WTC11 (cell line): ENCODE data around the gene POLDIP2. TPM values are rescaled to one million over a fixed set of nuclear protein-coding genes. Genes with fewer than 3 reads are reported as not detected.

Source experiments
- ATAC-seq: fragments of 200-7000 bp; cut with Tn5 transposase; 2 replicates; pipeline ENCODE4 v1.10.0; 2021; ENCODE audit warnings: mild to moderate bottlenecking, moderate library complexity
- CTCF ChIA-PET: fragments of 300-600 bp; sonication (Branson Sonifier 250); formaldehyde crosslinking; loops from one replicate; lab custom pipeline; 2021; ENCODE audit warnings: antibody characterized with exemption; lab: Charles Lee
- POLR2A ChIA-PET: fragments of 350-600 bp; sonication (Branson Sonifier 250); formaldehyde crosslinking; loops from one replicate; lab custom pipeline; 2021; ENCODE audit warnings: antibody characterized with exemption; lab: Charles Lee
- DNase-seq: peaks from one replicate; pipeline ENCODE4 v3.0.0; 2021; ENCODE audit warnings: low spot score
- H3K27ac Mint-ChIP-seq: 2 replicates; pipeline ENCODE4 v1.8.0; 2021; ENCODE audit warnings: mixed read lengths
- H3K27me3 Mint-ChIP-seq: 2 replicates; pipeline ENCODE4 v1.8.0; 2021; ENCODE audit warnings: low read depth, mild to moderate bottlenecking, moderate library complexity, mixed read lengths
- H3K36me3 Mint-ChIP-seq: 2 replicates; pipeline ENCODE4 v1.8.0; 2021; ENCODE audit warnings: mixed read lengths
- H3K4me1 Mint-ChIP-seq: 2 replicates; pipeline ENCODE4 v1.8.0; 2022; ENCODE audit warnings: mixed read lengths
- H3K4me3 Mint-ChIP-seq: 2 replicates; pipeline ENCODE4 v1.8.0; 2021; ENCODE audit warnings: mild to moderate bottlenecking, moderate library complexity, mixed read lengths
- H3K9me3 Mint-ChIP-seq: 2 replicates; pipeline ENCODE4 v1.8.0; 2021; ENCODE audit warnings: mixed read lengths
- ATF1 ChIP-seq: sonication (generic); formaldehyde crosslinking; IDR thresholded peaks from 2 replicates; pipeline ENCODE4 v1.8.1; 2023; ENCODE audit warnings: mild to moderate bottlenecking, moderate library complexity, missing genetic modification reagents
- CREB1 ChIP-seq: sonication (generic); formaldehyde crosslinking; IDR thresholded peaks from 2 replicates; pipeline ENCODE4 v1.8.0; 2023; ENCODE audit warnings: mild to moderate bottlenecking, missing genetic modification reagents
- ETV6 ChIP-seq: sonication (generic); formaldehyde crosslinking; IDR thresholded peaks from 2 replicates; pipeline ENCODE4 v1.8.1; 2022; ENCODE audit warnings: mild to moderate bottlenecking, missing genetic modification reagents
- FOXK1 ChIP-seq: sonication (generic); formaldehyde crosslinking; IDR thresholded peaks from 2 replicates; pipeline ENCODE4 v1.8.0; 2022; ENCODE audit warnings: mild to moderate bottlenecking, moderate library complexity, missing genetic modification reagents
- GABPB1 ChIP-seq: sonication (generic); formaldehyde crosslinking; IDR thresholded peaks from 2 replicates; pipeline ENCODE4 v1.8.1; 2023; ENCODE audit warnings: mild to moderate bottlenecking, missing genetic modification reagents
- HMGA2 ChIP-seq: fragments of 250-450 bp; sonication (Bioruptor Pico); IDR thresholded peaks from 2 replicates; pipeline ENCODE4 v1.4.0; 2021; ENCODE audit warnings: mild to moderate bottlenecking, moderate library complexity
- IRF2 ChIP-seq: sonication (generic); formaldehyde crosslinking; IDR thresholded peaks from 2 replicates; pipeline ENCODE4 v1.8.0; 2022; ENCODE audit warnings: low read depth, missing genetic modification reagents, borderline replicate concordance
- JUN ChIP-seq: sonication (generic); formaldehyde crosslinking; IDR thresholded peaks from 2 replicates; pipeline ENCODE4 v1.8.0; 2023; ENCODE audit warnings: mild to moderate bottlenecking, missing genetic modification reagents
- MYBL2 ChIP-seq: sonication (generic); formaldehyde crosslinking; IDR thresholded peaks from 2 replicates; pipeline ENCODE4 v1.8.1; 2023; ENCODE audit warnings: mild to moderate bottlenecking, moderate library complexity, missing genetic modification reagents
- NFE2L1 ChIP-seq: sonication (generic); formaldehyde crosslinking; IDR thresholded peaks from 2 replicates; pipeline ENCODE4 v1.8.1; 2023; ENCODE audit warnings: missing genetic modification reagents
- NR1H2 ChIP-seq: sonication (generic); formaldehyde crosslinking; IDR thresholded peaks from 2 replicates; pipeline ENCODE4 v1.9.0; 2021; ENCODE audit warnings: mild to moderate bottlenecking, moderate library complexity, missing genetic modification reagents
- NR2C2 ChIP-seq: sonication (generic); formaldehyde crosslinking; IDR thresholded peaks from 2 replicates; pipeline ENCODE4 v1.8.0; 2022; ENCODE audit warnings: mild to moderate bottlenecking, missing genetic modification reagents
- NR3C1 ChIP-seq: sonication (generic); formaldehyde crosslinking; conservative IDR thresholded peaks from 2 replicates; pipeline ENCODE4 v1.8.1; 2023; ENCODE audit warnings: low read depth, mild to moderate bottlenecking, missing genetic modification reagents
- TEAD1 ChIP-seq: sonication (generic); formaldehyde crosslinking; IDR thresholded peaks from 2 replicates; pipeline ENCODE4 v1.8.0; 2022; ENCODE audit warnings: mild to moderate bottlenecking, missing genetic modification reagents
- TEAD4 ChIP-seq: sonication (generic); formaldehyde crosslinking; IDR thresholded peaks from 2 replicates; pipeline ENCODE4 v1.8.0; 2022; ENCODE audit warnings: mild to moderate bottlenecking, missing genetic modification reagents
- ZNF138 ChIP-seq: sonication (generic); formaldehyde crosslinking; conservative IDR thresholded peaks from 2 replicates; pipeline ENCODE4 v1.8.1; 2022; ENCODE audit warnings: mild to moderate bottlenecking, moderate library complexity, missing genetic modification reagents
- total RNA-seq: library from RNA; stranded (reverse); gene quantifications from 3 replicates; pipeline ENCODE4 v1.2.3, GENCODE V29; 2021
- TF ChIP-seq, protein P1 (sequence below): fragments of 250-450 bp; sonication (Bioruptor Pico); IDR thresholded peaks from 2 replicates; pipeline ENCODE4 v1.9.0; 2021; ENCODE audit warnings: mild to moderate bottlenecking
- TF ChIP-seq, protein P2 (sequence below): sonication (generic); formaldehyde crosslinking; conservative IDR thresholded peaks from 2 replicates; pipeline ENCODE4 v1.8.1; 2023; ENCODE audit warnings: mild to moderate bottlenecking, low read depth, missing genetic modification reagents, moderate library complexity
- TF ChIP-seq, protein P3 (sequence below): sonication (generic); formaldehyde crosslinking; IDR thresholded peaks from 2 replicates; pipeline ENCODE4 v1.8.0; 2023; ENCODE audit warnings: missing genetic modification reagents, mild to moderate bottlenecking, borderline replicate concordance
- TF ChIP-seq, protein P4 (sequence below): sonication (generic); formaldehyde crosslinking; IDR thresholded peaks from 2 replicates; pipeline ENCODE4 v1.8.0; 2022; ENCODE audit warnings: mild to moderate bottlenecking, missing genetic modification reagents
- TF ChIP-seq, protein P5 (sequence below): sonication (generic); formaldehyde crosslinking; IDR thresholded peaks from 2 replicates; pipeline ENCODE4 v1.8.0; 2022; ENCODE audit warnings: mild to moderate bottlenecking, missing genetic modification reagents

Gene POLDIP2
- total RNA-seq, 1 experiment from 2014 or later = 85.4 TPM

DNA sequence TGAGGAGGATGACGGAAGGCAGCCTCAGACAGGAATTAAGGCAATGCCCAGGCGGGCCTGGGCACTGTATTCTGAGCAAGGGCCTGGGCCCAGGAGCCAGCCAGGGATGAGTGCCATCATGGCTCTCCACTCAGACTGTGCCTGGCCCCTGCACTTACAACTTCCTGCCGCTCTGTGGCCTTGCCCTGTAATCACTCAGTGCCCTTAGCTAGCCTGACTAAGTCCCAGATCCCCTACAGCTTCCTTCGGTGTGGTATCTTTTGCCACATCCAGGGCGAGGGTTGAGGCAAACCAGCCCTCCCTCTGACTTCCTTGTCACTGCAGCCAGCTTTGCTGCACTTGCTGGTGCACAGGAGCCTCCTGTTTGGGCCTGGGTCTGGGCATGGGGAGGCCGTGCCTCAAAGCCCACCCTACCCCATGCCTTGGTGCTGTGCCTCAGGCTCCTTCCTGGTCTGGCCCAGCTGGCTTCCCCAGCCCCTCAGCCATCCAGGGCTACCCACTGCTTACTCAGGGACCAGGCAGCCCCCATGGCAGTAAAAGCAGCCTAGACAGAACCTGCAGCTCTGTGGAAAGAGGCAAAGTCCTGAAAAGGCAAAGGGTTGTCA lies 39.4 kb upstream of the POLDIP2 start (continued):
- TF ChIP-seq CREB1 (CRISPR knock-in tag) = no peak
- TF ChIP-seq, all 79 proteins: peak for 0

DNA sequence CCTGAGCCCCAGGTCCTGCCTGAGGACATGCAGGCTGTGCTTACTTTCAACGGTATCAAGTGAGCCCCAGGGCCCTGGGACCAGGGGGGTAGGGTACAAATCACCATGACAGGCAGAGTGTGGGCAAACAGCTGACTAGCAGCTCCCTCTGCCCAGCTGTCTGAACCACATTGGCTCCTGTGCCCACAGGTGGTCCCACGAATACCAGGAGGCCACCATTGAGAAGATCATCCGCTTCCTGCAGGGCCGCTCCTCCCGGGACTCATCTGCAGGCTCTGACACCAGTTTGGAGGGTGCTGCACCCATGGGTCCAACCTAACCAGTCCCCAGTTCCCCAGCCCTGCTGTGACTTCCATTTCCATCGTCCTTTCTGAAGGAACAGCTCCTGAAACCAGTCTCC lies 38.6 kb upstream of the POLDIP2 start:
- Mint-ChIP-seq H3K4me1 (peaks cover 9% of the 10 kb centered on the region), H3K36me3 (peaks cover 9% of the 10 kb centered on the region; the same call in 1 of the 2 replicates), H3K4me3 (no peak overlapping the region), H3K27ac (no peak overlapping the region), H3K27me3 (peaks cover 10% of the 10 kb centered on the region), H3K9me3 (no peaks in the 10 kb centered on the region)
- POLR2A ChIA-PET = no interaction called here
- TF ChIP-seq GABPB1 (no peak), NR3C1 (no peak), JUN (CRISPR knock-in tag) (no peak), MYBL2 (CRISPR knock-in tag) (no peak), NR2C2 (no peak), TEAD1 (CRISPR knock-in tag) (no peak), ETV6 (CRISPR knock-in tag) (no peak), TEAD4 (CRISPR knock-in tag) (no peak), HMGA2 (no peak), NR1H2 (CRISPR knock-in tag) (no peak), NFE2L1 (CRISPR knock-in tag) (no peak), FOXK1 (no peak), IRF2 (CRISPR knock-in tag) (no peak), ZNF138 (CRISPR knock-in tag) (no peak), ATF1 (no peak)
- TF ChIP-seq, protein P1, sequence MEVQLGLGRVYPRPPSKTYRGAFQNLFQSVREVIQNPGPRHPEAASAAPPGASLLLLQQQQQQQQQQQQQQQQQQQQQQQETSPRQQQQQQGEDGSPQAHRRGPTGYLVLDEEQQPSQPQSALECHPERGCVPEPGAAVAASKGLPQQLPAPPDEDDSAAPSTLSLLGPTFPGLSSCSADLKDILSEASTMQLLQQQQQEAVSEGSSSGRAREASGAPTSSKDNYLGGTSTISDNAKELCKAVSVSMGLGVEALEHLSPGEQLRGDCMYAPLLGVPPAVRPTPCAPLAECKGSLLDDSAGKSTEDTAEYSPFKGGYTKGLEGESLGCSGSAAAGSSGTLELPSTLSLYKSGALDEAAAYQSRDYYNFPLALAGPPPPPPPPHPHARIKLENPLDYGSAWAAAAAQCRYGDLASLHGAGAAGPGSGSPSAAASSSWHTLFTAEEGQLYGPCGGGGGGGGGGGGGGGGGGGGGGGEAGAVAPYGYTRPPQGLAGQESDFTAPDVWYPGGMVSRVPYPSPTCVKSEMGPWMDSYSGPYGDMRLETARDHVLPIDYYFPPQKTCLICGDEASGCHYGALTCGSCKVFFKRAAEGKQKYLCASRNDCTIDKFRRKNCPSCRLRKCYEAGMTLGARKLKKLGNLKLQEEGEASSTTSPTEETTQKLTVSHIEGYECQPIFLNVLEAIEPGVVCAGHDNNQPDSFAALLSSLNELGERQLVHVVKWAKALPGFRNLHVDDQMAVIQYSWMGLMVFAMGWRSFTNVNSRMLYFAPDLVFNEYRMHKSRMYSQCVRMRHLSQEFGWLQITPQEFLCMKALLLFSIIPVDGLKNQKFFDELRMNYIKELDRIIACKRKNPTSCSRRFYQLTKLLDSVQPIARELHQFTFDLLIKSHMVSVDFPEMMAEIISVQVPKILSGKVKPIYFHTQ (CRISPR knock-in tag) = no peak
- TF ChIP-seq, protein P2, sequence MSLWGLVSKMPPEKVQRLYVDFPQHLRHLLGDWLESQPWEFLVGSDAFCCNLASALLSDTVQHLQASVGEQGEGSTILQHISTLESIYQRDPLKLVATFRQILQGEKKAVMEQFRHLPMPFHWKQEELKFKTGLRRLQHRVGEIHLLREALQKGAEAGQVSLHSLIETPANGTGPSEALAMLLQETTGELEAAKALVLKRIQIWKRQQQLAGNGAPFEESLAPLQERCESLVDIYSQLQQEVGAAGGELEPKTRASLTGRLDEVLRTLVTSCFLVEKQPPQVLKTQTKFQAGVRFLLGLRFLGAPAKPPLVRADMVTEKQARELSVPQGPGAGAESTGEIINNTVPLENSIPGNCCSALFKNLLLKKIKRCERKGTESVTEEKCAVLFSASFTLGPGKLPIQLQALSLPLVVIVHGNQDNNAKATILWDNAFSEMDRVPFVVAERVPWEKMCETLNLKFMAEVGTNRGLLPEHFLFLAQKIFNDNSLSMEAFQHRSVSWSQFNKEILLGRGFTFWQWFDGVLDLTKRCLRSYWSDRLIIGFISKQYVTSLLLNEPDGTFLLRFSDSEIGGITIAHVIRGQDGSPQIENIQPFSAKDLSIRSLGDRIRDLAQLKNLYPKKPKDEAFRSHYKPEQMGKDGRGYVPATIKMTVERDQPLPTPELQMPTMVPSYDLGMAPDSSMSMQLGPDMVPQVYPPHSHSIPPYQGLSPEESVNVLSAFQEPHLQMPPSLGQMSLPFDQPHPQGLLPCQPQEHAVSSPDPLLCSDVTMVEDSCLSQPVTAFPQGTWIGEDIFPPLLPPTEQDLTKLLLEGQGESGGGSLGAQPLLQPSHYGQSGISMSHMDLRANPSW (CRISPR knock-in tag) = no peak
- TF ChIP-seq, protein P3, sequence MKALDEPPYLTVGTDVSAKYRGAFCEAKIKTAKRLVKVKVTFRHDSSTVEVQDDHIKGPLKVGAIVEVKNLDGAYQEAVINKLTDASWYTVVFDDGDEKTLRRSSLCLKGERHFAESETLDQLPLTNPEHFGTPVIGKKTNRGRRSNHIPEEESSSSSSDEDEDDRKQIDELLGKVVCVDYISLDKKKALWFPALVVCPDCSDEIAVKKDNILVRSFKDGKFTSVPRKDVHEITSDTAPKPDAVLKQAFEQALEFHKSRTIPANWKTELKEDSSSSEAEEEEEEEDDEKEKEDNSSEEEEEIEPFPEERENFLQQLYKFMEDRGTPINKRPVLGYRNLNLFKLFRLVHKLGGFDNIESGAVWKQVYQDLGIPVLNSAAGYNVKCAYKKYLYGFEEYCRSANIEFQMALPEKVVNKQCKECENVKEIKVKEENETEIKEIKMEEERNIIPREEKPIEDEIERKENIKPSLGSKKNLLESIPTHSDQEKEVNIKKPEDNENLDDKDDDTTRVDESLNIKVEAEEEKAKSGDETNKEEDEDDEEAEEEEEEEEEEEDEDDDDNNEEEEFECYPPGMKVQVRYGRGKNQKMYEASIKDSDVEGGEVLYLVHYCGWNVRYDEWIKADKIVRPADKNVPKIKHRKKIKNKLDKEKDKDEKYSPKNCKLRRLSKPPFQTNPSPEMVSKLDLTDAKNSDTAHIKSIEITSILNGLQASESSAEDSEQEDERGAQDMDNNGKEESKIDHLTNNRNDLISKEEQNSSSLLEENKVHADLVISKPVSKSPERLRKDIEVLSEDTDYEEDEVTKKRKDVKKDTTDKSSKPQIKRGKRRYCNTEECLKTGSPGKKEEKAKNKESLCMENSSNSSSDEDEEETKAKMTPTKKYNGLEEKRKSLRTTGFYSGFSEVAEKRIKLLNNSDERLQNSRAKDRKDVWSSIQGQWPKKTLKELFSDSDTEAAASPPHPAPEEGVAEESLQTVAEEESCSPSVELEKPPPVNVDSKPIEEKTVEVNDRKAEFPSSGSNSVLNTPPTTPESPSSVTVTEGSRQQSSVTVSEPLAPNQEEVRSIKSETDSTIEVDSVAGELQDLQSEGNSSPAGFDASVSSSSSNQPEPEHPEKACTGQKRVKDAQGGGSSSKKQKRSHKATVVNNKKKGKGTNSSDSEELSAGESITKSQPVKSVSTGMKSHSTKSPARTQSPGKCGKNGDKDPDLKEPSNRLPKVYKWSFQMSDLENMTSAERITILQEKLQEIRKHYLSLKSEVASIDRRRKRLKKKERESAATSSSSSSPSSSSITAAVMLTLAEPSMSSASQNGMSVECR (CRISPR knock-in tag) = no peak
- TF ChIP-seq, protein P4, sequence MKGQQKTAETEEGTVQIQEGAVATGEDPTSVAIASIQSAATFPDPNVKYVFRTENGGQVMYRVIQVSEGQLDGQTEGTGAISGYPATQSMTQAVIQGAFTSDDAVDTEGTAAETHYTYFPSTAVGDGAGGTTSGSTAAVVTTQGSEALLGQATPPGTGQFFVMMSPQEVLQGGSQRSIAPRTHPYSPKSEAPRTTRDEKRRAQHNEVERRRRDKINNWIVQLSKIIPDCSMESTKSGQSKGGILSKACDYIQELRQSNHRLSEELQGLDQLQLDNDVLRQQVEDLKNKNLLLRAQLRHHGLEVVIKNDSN = no peak
- TF ChIP-seq, protein P5, sequence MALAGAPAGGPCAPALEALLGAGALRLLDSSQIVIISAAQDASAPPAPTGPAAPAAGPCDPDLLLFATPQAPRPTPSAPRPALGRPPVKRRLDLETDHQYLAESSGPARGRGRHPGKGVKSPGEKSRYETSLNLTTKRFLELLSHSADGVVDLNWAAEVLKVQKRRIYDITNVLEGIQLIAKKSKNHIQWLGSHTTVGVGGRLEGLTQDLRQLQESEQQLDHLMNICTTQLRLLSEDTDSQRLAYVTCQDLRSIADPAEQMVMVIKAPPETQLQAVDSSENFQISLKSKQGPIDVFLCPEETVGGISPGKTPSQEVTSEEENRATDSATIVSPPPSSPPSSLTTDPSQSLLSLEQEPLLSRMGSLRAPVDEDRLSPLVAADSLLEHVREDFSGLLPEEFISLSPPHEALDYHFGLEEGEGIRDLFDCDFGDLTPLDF (CRISPR knock-in tag) = no peak
- ATAC-seq (no peak), DNase-seq (no peak)
- CTCF ChIA-PET = interaction anchor here (1.3 to 2.3 kb wide), 5 partner anchors 9 to 30 kb away, joined by 4 to 11 read pairs (median 8); no protein-coding TSS in a partner anchor
